ENCODE data around the gene UGT1A4.
"Not testable (repeated sequence)": the region's sequence is repeated elsewhere in the genome, so short reads cannot be mapped to it uniquely, and the experiment has no call there.

Gene UGT1A4

GRCh38 chr2:233700028-233700635 lies 18.4 kb upstream of the UGT1A4 start:
- FAIRE-seq, result peak; percentile 11

GRCh38 chr2:233700842-233701241 lies 17.7 kb upstream of the UGT1A4 start:
- FAIRE-seq, result not testable (repeated sequence)

- FAIRE-seq, result no peak
Measured at GRCh38 chr2:233702238-233702637, 16.3 kb upstream of the UGT1A4 start.

GRCh38 chr2:233705911-233706506 lies 12.5 kb upstream of the UGT1A4 start:
- FAIRE-seq, result no peak

- no peak for FAIRE-seq
Measured at GRCh38 chr2:233706720-233707119, 11.8 kb upstream of the UGT1A4 start.

GRCh38 chr2:233707940-233708644 lies 10.4 kb upstream of the UGT1A4 start:
- FAIRE-seq, result no peak

- no peak for FAIRE-seq
Measured at GRCh38 chr2:233708942-233709341, 9.6 kb upstream of the UGT1A4 start.

GRCh38 chr2:233711312-233712008 lies 7.1 kb upstream of the UGT1A4 start:
- FAIRE-seq, result no peak

- FAIRE-seq, result no peak
Measured at GRCh38 chr2:233712611-233713261, 5.8 kb upstream of the UGT1A4 start, which contains the start of gene UGT1A5. TSS of gene UGT1A5 (plus strand) at chr2:233712907. CDS start at chr2:233712992, 85 bp downstream.

- no peak for FAIRE-seq
Measured at GRCh38 chr2:233713262-233713615, 5.3 kb upstream of the UGT1A4 start.

GRCh38 chr2:233714121-233714520 lies 4.4 kb upstream of the UGT1A4 start:
- FAIRE-seq, result no peak

- FAIRE-seq, result no peak
Measured at GRCh38 chr2:233728723-233729301, 10.3 kb downstream of the UGT1A4 start, which contains the start of gene UGT1A3. TSS of gene UGT1A3 (plus strand) at chr2:233729042. CDS start at chr2:233729127, 85 bp downstream.

- FAIRE-seq, result not testable (repeated sequence)
Measured at GRCh38 chr2:233736868-233737653, 18.5 kb downstream of the UGT1A4 start.

- no peak for FAIRE-seq
Measured at GRCh38 chr2:233740870-233741269, 22.3 kb downstream of the UGT1A4 start.

GRCh38 chr2:233743464-233744259 lies 25.1 kb downstream of the UGT1A4 start:
- no peak for FAIRE-seq

GRCh38 chr2:233745073-233745755 lies 26.7 kb downstream of the UGT1A4 start:
- FAIRE-seq, result no peak

- not testable (repeated sequence) for FAIRE-seq
Measured at GRCh38 chr2:233745838-233746237, 27.3 kb downstream of the UGT1A4 start.

- FAIRE-seq, result no peak
Measured at GRCh38 chr2:233746475-233747282, 28.1 kb downstream of the UGT1A4 start.

- FAIRE-seq, result no peak
Measured at GRCh38 chr2:233747283-233747544, 28.7 kb downstream of the UGT1A4 start.

- FAIRE-seq, result not testable (repeated sequence)
Measured at GRCh38 chr2:233750689-233751088, 32.2 kb downstream of the UGT1A4 start.
